Prostate gland (tissue), 2 donors: ENCODE results near the gene UPK1A.

Experiments
- POLR2A ChIP-seq: fragments of 450-650 bp; IDR thresholded peaks from one replicate; pipeline ENCODE4 v1.6.1; 2016; ENCODE audit warnings: antibody characterized with exemption, mild to moderate bottlenecking
- TF ChIP-seq, protein P1 (sequence below), 4 experiments: fragments of 200-600 bp in 2 of 4; fragments of 450-650 bp in 2 of 4; sonication (generic) in 2 of 4; IDR thresholded peaks; 1 replicate in 3 of 4; 2 replicates in 1 of 4; pipeline ENCODE4 v1.5.1; 2016 to 2019; ENCODE audit warnings: antibody characterized with exemption in 4 of 4, mild to moderate bottlenecking in 2 of 4, moderate library complexity in 2 of 4

DNA sequence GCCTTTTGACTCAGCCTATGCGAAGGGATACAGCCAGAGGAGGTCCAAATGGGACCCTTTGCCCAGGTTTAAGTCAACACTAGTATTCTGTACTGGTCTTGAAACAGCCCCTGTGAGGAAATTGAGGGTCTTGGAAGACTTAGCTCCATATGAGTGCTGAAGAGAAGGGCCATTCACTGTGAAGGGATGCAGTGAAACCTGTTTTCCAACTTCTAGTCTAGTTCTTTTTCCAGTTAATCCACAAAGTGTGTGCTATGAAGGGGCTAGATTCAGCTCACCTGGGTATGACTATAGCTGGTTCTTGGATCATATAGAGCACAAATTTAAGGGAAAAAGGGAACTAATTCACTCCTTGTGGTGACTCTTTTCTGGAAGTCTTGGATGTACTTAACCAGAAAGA, 42.1 kb downstream of the UPK1A start:
- TF ChIP-seq, protein P1, sequence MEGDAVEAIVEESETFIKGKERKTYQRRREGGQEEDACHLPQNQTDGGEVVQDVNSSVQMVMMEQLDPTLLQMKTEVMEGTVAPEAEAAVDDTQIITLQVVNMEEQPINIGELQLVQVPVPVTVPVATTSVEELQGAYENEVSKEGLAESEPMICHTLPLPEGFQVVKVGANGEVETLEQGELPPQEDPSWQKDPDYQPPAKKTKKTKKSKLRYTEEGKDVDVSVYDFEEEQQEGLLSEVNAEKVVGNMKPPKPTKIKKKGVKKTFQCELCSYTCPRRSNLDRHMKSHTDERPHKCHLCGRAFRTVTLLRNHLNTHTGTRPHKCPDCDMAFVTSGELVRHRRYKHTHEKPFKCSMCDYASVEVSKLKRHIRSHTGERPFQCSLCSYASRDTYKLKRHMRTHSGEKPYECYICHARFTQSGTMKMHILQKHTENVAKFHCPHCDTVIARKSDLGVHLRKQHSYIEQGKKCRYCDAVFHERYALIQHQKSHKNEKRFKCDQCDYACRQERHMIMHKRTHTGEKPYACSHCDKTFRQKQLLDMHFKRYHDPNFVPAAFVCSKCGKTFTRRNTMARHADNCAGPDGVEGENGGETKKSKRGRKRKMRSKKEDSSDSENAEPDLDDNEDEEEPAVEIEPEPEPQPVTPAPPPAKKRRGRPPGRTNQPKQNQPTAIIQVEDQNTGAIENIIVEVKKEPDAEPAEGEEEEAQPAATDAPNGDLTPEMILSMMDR (IDR thresholded peaks at IDR 0.05): no peak
- no peak for TF ChIP-seq POLR2A
